IMR-90 (cell line): ENCODE measurements around the gene CNDP1.

Source experiments
- USF2 ChIP-seq: fragments of 150-350 bp; IDR thresholded peaks from 2 replicates; pipeline ENCODE4 v1.6.1; 2017; ENCODE audit warnings: mild to moderate bottlenecking, antibody characterized with exemption, low read length, low read depth
- TF ChIP-seq, protein P1 (sequence below): fragments of 150-350 bp; IDR thresholded peaks from 2 replicates; pipeline ENCODE4 v1.6.1; 2016; ENCODE audit warnings: low read depth, mild to moderate bottlenecking, low read length, moderate library complexity, borderline replicate concordance
- TF ChIP-seq, protein P2 (sequence below): conservative IDR thresholded peaks from 2 replicates; pipeline ENCODE4 v1.5.1; 2012; ENCODE audit warnings: mild to moderate bottlenecking, low read depth, low read length, improper control_type of control experiment

GRCh38 chr18:74530584-74530862 is 3.8 kb upstream of the CNDP1 start:
- TF ChIP-seq, protein P1, sequence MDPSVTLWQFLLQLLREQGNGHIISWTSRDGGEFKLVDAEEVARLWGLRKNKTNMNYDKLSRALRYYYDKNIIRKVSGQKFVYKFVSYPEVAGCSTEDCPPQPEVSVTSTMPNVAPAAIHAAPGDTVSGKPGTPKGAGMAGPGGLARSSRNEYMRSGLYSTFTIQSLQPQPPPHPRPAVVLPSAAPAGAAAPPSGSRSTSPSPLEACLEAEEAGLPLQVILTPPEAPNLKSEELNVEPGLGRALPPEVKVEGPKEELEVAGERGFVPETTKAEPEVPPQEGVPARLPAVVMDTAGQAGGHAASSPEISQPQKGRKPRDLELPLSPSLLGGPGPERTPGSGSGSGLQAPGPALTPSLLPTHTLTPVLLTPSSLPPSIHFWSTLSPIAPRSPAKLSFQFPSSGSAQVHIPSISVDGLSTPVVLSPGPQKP = no peak
- no peak for TF ChIP-seq USF2
- TF ChIP-seq, protein P2, sequence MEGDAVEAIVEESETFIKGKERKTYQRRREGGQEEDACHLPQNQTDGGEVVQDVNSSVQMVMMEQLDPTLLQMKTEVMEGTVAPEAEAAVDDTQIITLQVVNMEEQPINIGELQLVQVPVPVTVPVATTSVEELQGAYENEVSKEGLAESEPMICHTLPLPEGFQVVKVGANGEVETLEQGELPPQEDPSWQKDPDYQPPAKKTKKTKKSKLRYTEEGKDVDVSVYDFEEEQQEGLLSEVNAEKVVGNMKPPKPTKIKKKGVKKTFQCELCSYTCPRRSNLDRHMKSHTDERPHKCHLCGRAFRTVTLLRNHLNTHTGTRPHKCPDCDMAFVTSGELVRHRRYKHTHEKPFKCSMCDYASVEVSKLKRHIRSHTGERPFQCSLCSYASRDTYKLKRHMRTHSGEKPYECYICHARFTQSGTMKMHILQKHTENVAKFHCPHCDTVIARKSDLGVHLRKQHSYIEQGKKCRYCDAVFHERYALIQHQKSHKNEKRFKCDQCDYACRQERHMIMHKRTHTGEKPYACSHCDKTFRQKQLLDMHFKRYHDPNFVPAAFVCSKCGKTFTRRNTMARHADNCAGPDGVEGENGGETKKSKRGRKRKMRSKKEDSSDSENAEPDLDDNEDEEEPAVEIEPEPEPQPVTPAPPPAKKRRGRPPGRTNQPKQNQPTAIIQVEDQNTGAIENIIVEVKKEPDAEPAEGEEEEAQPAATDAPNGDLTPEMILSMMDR = no peak
